Kidney (tissue), 14 donors: ENCODE data around the gene ARG1. TPM values are rescaled to one million over a fixed set of nuclear protein-coding genes. Genes with fewer than 3 reads are reported as not detected.
A peak's percentile ranks its signal among the peaks of the same experiment; 100 is the strongest.
"Not testable (repeated sequence)": the region's sequence is repeated elsewhere in the genome, so short reads cannot be mapped to it uniquely, and the experiment has no call there.

Experiments used
- DNase-seq, 5 donors: peaks; one replicate each; pipeline ENCODE4 v3.0.0-alpha.2; 2013 to 2020
- FAIRE-seq: peaks from 2 replicates; lab custom pipeline; 2012; peaks lifted over from hg19 to GRCh38; lab: Jason Lieb, UNC
- H3K27ac ChIP-seq, 2 donors: one replicate each; pipeline ENCODE4 v1.7.0; 2013; ENCODE audit warnings: low read depth in 2 of 2, low read length in 2 of 2, inconsistent platforms in 1 of 2
- H3K27me3 ChIP-seq: one replicate; pipeline ENCODE4 v1.7.1; 2013; ENCODE audit warnings: low read length, inconsistent platforms; ENCODE audit not compliant: control insufficient read depth, insufficient read depth
- H3K36me3 ChIP-seq, 3 donors: one replicate each; pipeline versions ENCODE4 v1.7.0 to v1.7.1; 2013; ENCODE audit warnings: low read length in 3 of 3, control low read depth in 1 of 3, inconsistent platforms in 1 of 3; ENCODE audit not compliant: insufficient read depth in 3 of 3, control insufficient read depth in 2 of 3
- H3K4me1 ChIP-seq, 3 donors: one replicate each; pipeline versions ENCODE4 v1.7.0 to v1.7.1; 2013; ENCODE audit warnings: low read length in 3 of 3, inconsistent platforms in 1 of 3, low read depth in 1 of 3; ENCODE audit not compliant: control insufficient read depth in 2 of 3, insufficient read depth in 2 of 3
- H3K4me3 ChIP-seq, 3 donors: one replicate each; pipeline versions ENCODE4 v1.7.0 to v1.8.1; 2013; ENCODE audit warnings: low read length in 3 of 3, control low read depth in 1 of 3, inconsistent platforms in 1 of 3
- H3K9ac ChIP-seq, 3 donors: one replicate each; pipeline versions ENCODE4 v1.7.0 to v1.7.1; 2013; ENCODE audit warnings: low read length in 3 of 3, control low read depth in 1 of 3, inconsistent platforms in 1 of 3
- H3K9me3 ChIP-seq, 3 donors: one replicate each; pipeline versions ENCODE4 v1.7.0 to v1.7.1; 2013; ENCODE audit warnings: low read length in 3 of 3, control low read depth in 1 of 3, inconsistent platforms in 1 of 3; ENCODE audit not compliant: control insufficient read depth in 2 of 3, insufficient read depth in 1 of 3
- CTCF ChIP-seq: IDR thresholded peaks from 3 replicates; pipeline ENCODE4 v1.5.1; 2012; ENCODE audit warnings: mild to moderate bottlenecking, moderate library complexity, borderline replicate concordance; ENCODE audit not compliant: insufficient read depth; ENCODE audit errors: extremely low read depth
- intact Hi-C: fragments of 100-400 bp; cut with DNase I; formaldehyde crosslinking; loops from one replicate; pipeline ENCODE4 v1.11.1; 2022
- polyA plus RNA-seq: library from polyadenylated mRNA; stranded (reverse); fragments of 350-450 nt; fragmentation: Illumina TruSeq; extraction: RNeasy Lipid Tissue Mini Kit (QIAGEN cat#74804); gene quantifications from one replicate; pipeline ENCODE4 v1.2.3, GENCODE V29; 2014; ENCODE audit warnings: low read depth, low replicate concordance; ENCODE audit not compliant: insufficient read depth
- total RNA-seq: library from RNA; stranded (reverse); fragmentation: NEBNext Ultra II Directional; extraction: Animal tissue kit (Norgen Biotek cat#: 25700); gene quantifications from one replicate; pipeline ENCODE4 v1.2.1, GENCODE V29; 2021
- donor health status: control.
- donor health status: control.
- donor health status: control.
- donor health status: control.
- donor health status: control.
- donor health status: DM: yes; HTN: yes; CAD: no.
- donor health status: Normal renal cell carcinoma (clear cell type).

The ARG1 gene
- total and polyA plus RNA-seq, 2 donors from 2014 or later: not detected

GRCh38 chr6:131532580-131533039 lies 40.4 kb upstream of the ARG1 start:
- no peaks in the 10 kb centered on the region for H3K36me3 ChIP-seq
- H3K27ac ChIP-seq: no peak overlapping the region
- no peaks in the 10 kb centered on the region for H3K4me1 ChIP-seq
- no peak overlapping the region for H3K4me3 ChIP-seq
- DNase-seq: no peak
- H3K9me3 ChIP-seq: no peaks in the 10 kb centered on the region
- intact Hi-C loops: no loop called here
- no peak for TF ChIP-seq CTCF
- FAIRE-seq: no peak
- H3K27me3 ChIP-seq: no peaks in the 10 kb centered on the region
- H3K9ac ChIP-seq: no peak overlapping the region

- H3K4me1 ChIP-seq, H3K9me3 ChIP-seq, H3K27me3 ChIP-seq, FAIRE-seq, H3K4me3 ChIP-seq, H3K27ac ChIP-seq, intact Hi-C loops, H3K36me3 ChIP-seq, DNase-seq, H3K9ac ChIP-seq: not testable (repeated sequence)
These were observed 34.4 kb upstream of the ARG1 start for GRCh38 chr6:131538615-131539014.

- no peak for FAIRE-seq
- Histone ChIP-seq H3K27ac (no peak overlapping the region), H3K27me3 (no peaks in the 10 kb centered on the region), H3K9ac (no peak overlapping the region), H3K9me3 (peaks cover 0 to 4% (median 0%) of the 10 kb centered on the region in 3 donors), H3K36me3 (no peaks in the 10 kb centered on the region), H3K4me3 (no peak overlapping the region), H3K4me1 (no peaks in the 10 kb centered on the region)
- intact Hi-C loops: no loop called here
- no peak for DNase-seq
- no peak for TF ChIP-seq CTCF
These were observed 27.7 kb upstream of the ARG1 start for GRCh38 chr6:131545317-131545716.

GRCh38 chr6:131547488-131547887 lies 25.5 kb upstream of the ARG1 start:
- intact Hi-C loops: no loop called here
- no peak for TF ChIP-seq CTCF
- Histone ChIP-seq H3K27me3 (no peaks in the 10 kb centered on the region), H3K27ac (no peak overlapping the region), H3K9me3 (peaks cover 0 to 4% (median 0%) of the 10 kb centered on the region in 3 donors), H3K4me3 (no peak overlapping the region), H3K4me1 (no peaks in the 10 kb centered on the region), H3K9ac (no peak overlapping the region), H3K36me3 (no peaks in the 10 kb centered on the region)
- no peak for FAIRE-seq
- peak in 2 of 5 donors; percentile 3 to 21 for DNase-seq
